ENCODE data around the gene EID1. TPM values are rescaled to one million over a fixed set of nuclear protein-coding genes. Genes with fewer than 3 reads are reported as not detected.

Gene EID1
- total and polyA plus RNA-seq, 9 of the 15 experiments (the other 6 are each of a cell fraction or from before 2014, with no cell fraction given), result 46.5 to 211 (median 143) TPM

DNA sequence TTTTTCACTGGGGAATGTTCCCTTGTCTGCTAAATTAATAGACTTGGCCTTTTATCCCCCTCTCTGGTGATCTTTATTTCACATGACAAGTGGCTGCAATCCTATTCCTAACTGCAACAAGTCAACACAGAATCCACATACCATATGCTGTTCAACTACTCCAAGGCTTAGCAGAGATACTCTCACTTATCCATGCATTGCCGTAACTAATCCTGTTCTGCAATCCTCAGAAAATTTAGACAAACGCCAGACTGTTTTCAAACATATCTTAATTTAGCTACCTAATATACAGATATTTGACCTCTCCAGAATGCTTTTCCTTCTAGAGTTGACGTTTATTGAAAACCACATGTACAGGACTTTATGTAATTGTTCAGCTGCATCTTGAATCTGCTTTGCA is 37.9 kb downstream of the EID1 start:
- H3K9me1 ChIP-seq (ENCODE audit: control insufficient read depth, insufficient read depth, low read length), result no peaks in the 10 kb centered on the region
- no peaks in the 10 kb centered on the region for H3K9me3 ChIP-seq (replicated peaks; ENCODE audit: control insufficient read depth, insufficient read depth, low read depth, low read length)
- H3K27ac ChIP-seq (ENCODE audit: extremely low read depth, low read depth, low read length), result no peak overlapping the region
- ChIA-PET POLR2A (interaction anchor here (1.0 kb wide), 1 partner anchor 11 kb away, joined by 3 read pairs; no protein-coding TSS in a partner anchor), CTCF (ENCODE audit: low intra/inter-chr PET ratio) (no interaction called here)
- TF ChIP-seq SRSF3 (IDR thresholded peaks at IDR 0.05; ENCODE audit: insufficient read depth, low read length) (no peak), GABPB2 (CRISPR knock-in tag; conservative IDR thresholded peaks at IDR 0.05) (no peak), SRSF1 (IDR thresholded peaks at IDR 0.05; ENCODE audit: low read depth, low read length) (no peak), WHSC1 (IDR thresholded peaks at IDR 0.05; ENCODE audit: low read length) (no peak), RBM15 (IDR thresholded peaks at IDR 0.05; ENCODE audit: insufficient read depth, low read length) (no peak)
- TF ChIP-seq, protein P1, sequence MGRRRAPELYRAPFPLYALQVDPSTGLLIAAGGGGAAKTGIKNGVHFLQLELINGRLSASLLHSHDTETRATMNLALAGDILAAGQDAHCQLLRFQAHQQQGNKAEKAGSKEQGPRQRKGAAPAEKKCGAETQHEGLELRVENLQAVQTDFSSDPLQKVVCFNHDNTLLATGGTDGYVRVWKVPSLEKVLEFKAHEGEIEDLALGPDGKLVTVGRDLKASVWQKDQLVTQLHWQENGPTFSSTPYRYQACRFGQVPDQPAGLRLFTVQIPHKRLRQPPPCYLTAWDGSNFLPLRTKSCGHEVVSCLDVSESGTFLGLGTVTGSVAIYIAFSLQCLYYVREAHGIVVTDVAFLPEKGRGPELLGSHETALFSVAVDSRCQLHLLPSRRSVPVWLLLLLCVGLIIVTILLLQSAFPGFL (CRISPR knock-in tag; IDR thresholded peaks at IDR 0.05), result no peak
- TF ChIP-seq, protein P2, sequence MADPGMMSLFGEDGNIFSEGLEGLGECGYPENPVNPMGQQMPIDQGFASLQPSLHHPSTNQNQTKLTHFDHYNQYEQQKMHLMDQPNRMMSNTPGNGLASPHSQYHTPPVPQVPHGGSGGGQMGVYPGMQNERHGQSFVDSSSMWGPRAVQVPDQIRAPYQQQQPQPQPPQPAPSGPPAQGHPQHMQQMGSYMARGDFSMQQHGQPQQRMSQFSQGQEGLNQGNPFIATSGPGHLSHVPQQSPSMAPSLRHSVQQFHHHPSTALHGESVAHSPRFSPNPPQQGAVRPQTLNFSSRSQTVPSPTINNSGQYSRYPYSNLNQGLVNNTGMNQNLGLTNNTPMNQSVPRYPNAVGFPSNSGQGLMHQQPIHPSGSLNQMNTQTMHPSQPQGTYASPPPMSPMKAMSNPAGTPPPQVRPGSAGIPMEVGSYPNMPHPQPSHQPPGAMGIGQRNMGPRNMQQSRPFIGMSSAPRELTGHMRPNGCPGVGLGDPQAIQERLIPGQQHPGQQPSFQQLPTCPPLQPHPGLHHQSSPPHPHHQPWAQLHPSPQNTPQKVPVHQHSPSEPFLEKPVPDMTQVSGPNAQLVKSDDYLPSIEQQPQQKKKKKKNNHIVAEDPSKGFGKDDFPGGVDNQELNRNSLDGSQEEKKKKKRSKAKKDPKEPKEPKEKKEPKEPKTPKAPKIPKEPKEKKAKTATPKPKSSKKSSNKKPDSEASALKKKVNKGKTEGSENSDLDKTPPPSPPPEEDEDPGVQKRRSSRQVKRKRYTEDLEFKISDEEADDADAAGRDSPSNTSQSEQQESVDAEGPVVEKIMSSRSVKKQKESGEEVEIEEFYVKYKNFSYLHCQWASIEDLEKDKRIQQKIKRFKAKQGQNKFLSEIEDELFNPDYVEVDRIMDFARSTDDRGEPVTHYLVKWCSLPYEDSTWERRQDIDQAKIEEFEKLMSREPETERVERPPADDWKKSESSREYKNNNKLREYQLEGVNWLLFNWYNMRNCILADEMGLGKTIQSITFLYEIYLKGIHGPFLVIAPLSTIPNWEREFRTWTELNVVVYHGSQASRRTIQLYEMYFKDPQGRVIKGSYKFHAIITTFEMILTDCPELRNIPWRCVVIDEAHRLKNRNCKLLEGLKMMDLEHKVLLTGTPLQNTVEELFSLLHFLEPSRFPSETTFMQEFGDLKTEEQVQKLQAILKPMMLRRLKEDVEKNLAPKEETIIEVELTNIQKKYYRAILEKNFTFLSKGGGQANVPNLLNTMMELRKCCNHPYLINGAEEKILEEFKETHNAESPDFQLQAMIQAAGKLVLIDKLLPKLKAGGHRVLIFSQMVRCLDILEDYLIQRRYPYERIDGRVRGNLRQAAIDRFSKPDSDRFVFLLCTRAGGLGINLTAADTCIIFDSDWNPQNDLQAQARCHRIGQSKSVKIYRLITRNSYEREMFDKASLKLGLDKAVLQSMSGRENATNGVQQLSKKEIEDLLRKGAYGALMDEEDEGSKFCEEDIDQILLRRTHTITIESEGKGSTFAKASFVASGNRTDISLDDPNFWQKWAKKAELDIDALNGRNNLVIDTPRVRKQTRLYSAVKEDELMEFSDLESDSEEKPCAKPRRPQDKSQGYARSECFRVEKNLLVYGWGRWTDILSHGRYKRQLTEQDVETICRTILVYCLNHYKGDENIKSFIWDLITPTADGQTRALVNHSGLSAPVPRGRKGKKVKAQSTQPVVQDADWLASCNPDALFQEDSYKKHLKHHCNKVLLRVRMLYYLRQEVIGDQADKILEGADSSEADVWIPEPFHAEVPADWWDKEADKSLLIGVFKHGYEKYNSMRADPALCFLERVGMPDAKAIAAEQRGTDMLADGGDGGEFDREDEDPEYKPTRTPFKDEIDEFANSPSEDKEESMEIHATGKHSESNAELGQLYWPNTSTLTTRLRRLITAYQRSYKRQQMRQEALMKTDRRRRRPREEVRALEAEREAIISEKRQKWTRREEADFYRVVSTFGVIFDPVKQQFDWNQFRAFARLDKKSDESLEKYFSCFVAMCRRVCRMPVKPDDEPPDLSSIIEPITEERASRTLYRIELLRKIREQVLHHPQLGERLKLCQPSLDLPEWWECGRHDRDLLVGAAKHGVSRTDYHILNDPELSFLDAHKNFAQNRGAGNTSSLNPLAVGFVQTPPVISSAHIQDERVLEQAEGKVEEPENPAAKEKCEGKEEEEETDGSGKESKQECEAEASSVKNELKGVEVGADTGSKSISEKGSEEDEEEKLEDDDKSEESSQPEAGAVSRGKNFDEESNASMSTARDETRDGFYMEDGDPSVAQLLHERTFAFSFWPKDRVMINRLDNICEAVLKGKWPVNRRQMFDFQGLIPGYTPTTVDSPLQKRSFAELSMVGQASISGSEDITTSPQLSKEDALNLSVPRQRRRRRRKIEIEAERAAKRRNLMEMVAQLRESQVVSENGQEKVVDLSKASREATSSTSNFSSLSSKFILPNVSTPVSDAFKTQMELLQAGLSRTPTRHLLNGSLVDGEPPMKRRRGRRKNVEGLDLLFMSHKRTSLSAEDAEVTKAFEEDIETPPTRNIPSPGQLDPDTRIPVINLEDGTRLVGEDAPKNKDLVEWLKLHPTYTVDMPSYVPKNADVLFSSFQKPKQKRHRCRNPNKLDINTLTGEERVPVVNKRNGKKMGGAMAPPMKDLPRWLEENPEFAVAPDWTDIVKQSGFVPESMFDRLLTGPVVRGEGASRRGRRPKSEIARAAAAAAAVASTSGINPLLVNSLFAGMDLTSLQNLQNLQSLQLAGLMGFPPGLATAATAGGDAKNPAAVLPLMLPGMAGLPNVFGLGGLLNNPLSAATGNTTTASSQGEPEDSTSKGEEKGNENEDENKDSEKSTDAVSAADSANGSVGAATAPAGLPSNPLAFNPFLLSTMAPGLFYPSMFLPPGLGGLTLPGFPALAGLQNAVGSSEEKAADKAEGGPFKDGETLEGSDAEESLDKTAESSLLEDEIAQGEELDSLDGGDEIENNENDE (IDR thresholded peaks at IDR 0.05; ENCODE audit: low read depth, low read length), result no peak
- no peaks in the 10 kb centered on the region for H4K20me1 ChIP-seq (replicated peaks; ENCODE audit: control insufficient read depth, insufficient read depth, low read length)
- FAIRE-seq, result no peak
- no peak for DNase-seq (ENCODE audit: extremely low read depth in 1 of 4, low spot score in 3 of 4)
- in situ Hi-C loops (cut with MboI), result no loop called here
- intact Hi-C loops (cut with micrococcal nuclease), result no loop called here
- H3K9ac ChIP-seq (ENCODE audit: insufficient read depth in 1 of 2, low read depth in 2 of 2, low read length in 2 of 2), result no peak overlapping the region
- no peak overlapping the region for H3K4me2 ChIP-seq (ENCODE audit: insufficient read depth, low read length)
- no peaks in the 10 kb centered on the region for H3K27me3 ChIP-seq (ENCODE audit: control insufficient read depth in 2 of 2, insufficient read depth in 2 of 2, low read length in 2 of 2)
- no peaks in the 10 kb centered on the region for H3K36me3 ChIP-seq (ENCODE audit: control insufficient read depth, insufficient read depth, low read length)
- no peaks in the 10 kb centered on the region for H3K79me2 ChIP-seq (ENCODE audit: control insufficient read depth, insufficient read depth, low read length)
- no peak overlapping the region for H2AFZ ChIP-seq (ENCODE audit: low read depth, low read length)
- H3K4me3 ChIP-seq, result no peak overlapping the region
- ATAC-seq, result no peak
- BruUV-seq (replicated peaks), result no TSS peak
- 50% methylated on average over 3 of the region's 3 CpGs for WGBS (ENCODE audit: insufficient coverage, low coverage, missing lambda C conversion rate)
- peaks cover 5 to 9% of the 10 kb centered on the region in 2 experiments; a peak in 2 of 5 replicates for H3K4me1 ChIP-seq (replicated peaks in 1 of 2; ENCODE audit: control insufficient read depth in 2 of 2, insufficient read depth in 2 of 2, low read length in 2 of 2)
